Limb (tissue), 2 donors: Measurements from ENCODE around the gene GMPR.
A peak's percentile ranks its signal among the peaks of the same experiment; 100 is the strongest.
"Not testable (repeated sequence)": the region's sequence is repeated elsewhere in the genome, so short reads cannot be mapped to it uniquely, and the experiment has no call there.

Experiments
- DNase-seq, 2 donors: peaks; one replicate each; pipeline ENCODE4 v3.0.0-alpha.2; 2016; ENCODE audit errors: extremely low spot score in 2 of 2

The GMPR gene

DNA sequence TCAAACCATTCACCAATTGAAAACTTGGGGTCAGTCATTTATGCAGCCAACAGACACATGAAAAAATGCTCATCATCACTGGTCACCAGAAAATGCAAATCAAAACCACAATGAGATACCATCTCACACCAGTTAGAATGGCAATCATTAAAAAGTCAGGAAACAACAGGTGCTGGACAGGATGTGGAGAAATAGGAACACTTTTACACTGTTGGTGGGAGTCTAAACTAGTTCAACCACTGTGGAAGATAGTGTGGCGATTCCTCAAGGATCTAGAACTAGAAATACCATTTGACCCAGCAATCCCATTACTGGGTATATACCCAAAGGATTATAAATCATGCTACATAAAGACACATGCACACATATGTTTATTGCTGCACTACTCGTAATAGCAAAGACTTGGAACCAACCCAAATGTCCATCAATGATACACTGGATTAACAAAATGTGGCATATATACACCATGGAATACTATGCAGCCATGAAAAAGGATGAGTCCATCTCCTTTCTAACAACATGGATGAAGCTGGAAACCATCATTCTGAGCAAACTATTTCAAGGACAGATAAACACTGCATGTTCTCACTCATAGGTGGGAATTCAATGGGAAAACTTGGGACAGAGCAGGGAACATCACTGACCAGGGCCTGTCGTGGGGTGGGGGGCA, 13.2 kb upstream of the GMPR start:
- not testable (repeated sequence) for DNase-seq

DNA sequence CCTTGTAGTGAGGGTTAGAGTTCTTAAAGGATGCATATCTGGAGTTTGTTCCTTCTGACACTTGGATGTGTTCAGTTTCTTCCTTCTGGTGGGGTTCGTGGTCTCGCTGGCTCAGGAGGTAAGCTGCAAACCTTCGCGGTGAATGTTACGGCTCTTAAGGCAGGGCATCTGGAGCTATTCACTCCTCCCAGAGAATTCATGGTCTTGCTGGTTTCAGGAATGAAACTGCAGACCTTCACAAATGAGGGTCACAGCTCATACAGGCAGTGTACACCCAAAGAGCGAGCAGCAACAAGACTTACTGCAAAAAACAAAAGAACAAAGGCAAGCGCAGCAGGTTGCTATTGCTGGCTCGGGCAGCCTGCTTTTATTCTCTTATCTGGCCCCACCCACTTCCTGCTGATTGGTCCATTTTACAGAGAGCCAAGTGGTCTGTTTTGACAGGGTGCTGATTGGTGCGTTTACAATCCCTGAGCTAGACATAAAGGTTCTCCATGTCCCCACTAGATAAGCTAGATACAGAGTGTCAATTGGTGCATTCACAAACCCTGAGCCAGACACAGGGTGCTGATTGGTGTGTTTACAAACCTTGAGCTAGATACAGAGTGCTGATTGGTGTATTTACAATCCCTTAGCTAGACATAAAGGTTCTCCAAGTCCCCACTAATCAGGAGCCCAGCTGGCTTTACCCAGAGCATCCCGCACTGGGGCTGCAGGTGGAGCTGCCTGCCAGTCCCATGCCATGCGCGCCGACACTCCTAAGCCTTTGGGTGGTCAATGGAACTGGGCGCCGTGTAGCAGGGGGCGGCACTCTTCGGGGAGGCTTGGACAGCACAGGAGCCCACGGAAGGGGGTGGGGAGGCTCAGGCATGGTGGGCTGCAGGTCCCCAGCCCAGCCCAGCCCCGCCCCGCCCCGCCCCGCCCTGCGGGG, 12.0 kb upstream of the GMPR start:
- DNase-seq = not testable (repeated sequence)

DNA sequence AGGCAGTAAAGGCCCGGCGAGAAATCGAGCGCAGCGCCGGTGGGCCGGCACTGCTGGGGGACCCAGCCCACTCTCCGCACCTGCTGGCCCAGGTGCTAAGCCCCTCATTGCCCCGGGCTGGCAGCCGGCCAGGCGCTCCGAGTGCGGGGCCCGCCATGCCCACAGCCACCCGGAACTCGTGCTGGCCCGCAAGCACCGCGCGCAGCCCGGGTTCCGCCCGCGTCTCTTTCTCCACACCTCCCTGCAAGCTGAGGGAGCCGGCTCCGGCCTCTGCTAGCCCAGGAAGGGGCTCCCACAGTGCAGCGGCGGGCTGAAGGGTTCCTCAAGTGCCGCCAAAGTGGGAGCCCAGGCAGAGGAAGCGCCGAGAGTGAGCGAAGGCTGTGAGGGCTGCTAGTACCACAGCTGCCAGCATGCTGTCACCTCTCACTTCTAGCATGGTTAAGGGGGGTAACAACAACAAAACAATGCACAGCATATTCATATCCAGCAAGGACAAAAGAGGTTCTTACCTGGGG, 11.3 kb upstream of the GMPR start:
- no peak for DNase-seq

- DNase-seq = no peak
These were observed 10.8 kb upstream of the GMPR start for GRCh38 chr6:16227605-16228004.

DNA sequence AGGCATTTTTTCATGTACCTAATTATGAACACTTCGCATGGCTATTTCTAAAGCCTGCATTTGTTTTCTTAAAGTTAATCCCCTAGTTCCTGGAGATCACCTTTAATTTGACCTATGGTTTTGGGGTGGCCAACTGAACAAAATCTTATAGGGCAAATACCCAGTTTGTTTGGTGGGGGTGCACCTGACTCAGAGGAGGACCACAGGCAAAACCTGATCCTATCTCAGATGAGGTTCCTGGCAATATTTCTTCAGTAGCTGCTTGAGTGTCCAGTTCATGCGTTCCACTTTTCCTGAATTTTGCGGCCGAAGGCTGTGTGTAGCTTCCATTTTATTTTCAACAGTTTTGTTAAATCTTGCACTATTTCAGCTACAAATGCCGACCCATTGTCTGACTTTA, 10.3 kb upstream of the GMPR start:
- no peak for DNase-seq

DNA sequence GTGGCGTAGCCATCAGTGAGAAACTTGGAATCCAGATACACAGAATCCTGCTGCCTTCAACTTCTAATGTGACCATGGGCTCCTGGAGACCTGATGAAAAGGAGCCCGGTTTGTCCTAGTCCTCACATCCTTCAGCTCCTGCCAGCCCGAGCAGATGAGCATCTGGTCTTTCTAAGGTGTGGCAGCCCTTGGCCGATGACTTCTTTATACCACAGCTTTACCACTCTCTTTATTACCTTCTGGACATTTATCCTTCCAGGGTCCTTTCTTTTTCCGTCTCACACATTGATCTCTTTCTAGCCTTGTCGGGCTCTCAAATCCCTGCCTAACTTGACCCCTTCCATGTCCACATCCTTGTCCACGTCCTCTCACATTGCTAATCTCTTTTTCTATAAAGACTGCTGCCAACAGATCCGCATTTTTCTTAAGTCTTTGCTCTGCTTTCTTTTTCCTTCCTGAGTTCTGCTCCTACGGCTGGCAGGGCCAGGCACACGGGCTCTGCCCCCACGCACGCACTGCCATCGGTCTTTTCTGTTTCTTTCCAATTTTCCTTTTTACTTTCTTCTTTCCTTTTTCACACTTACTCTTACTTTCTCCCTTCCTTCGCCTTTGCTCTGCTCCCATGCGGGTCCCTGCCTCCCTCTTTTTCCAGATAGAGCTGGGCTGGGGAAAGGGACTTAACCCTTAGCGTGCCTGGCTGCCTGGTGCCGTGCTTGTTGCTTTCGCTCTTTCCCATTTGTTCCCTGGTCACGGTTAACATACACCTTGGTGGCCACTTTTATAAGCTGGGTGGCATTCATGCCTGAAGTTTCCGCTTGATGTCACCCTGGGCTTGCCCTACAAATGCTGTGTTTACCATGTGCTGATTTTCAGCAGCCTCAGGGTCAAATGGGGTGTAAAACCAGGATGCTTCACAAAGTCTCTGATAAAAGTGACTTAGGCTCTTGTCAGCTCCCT, 9.4 kb upstream of the GMPR start:
- no peak for DNase-seq

- DNase-seq = no peak
These were observed 8.7 kb upstream of the GMPR start for GRCh38 chr6:16229700-16230099.

GRCh38 chr6:16230953-16231352, 7.4 kb upstream of the GMPR start:
- DNase-seq = no peak

GRCh38 chr6:16232086-16232485, 6.3 kb upstream of the GMPR start:
- no peak for DNase-seq

GRCh38 chr6:16236009-16236501, 2.3 kb upstream of the GMPR start:
- DNase-seq = no peak

- DNase-seq = no peak
These were observed 1.7 kb upstream of the GMPR start for GRCh38 chr6:16236631-16237199.

GRCh38 chr6:16237242-16237641, 1.1 kb upstream of the GMPR start:
- no peak for DNase-seq

DNA sequence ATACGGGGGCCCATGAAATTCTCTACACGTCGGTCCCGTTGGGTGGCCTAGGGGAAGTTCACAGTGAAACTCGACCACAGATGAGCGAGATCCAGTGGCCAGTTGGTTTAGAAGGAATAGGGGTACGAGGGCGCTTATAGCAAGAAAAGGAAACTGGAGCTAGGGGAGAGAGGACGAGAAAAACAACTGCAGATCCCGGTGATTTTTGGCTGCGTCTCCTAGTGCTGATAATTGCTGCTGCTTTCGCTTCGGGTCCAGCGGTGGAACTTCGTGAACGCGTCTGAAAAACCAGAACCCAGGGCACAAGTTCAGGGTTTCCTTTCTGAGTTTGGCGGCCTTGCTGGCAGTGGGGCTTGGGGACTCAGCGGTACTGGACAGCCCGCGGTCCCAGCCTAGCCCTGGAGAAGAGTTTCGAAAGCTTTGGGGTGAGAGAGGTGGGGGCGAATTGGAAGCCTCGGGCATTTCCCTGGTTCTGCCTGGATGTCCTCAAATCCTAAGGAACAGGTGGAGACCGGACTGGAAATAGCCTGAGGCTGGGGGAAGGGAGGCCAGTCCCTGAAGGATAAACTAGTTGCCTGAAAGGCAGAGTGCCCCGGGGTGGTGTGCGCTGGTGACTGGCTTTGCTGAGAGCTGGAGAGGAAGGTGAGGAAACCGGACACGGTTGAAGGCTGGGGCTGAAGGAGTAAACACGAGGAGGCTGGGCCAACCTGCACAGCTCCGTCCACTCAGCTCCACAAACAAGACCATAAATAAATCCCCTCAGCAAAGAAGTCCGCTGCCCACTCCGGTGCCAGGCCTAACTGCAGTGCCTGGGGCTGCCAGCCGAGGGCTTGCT, 793 bp downstream of the GMPR start:
- peak in 1 of 2 donors; percentile 55 for DNase-seq

DNA sequence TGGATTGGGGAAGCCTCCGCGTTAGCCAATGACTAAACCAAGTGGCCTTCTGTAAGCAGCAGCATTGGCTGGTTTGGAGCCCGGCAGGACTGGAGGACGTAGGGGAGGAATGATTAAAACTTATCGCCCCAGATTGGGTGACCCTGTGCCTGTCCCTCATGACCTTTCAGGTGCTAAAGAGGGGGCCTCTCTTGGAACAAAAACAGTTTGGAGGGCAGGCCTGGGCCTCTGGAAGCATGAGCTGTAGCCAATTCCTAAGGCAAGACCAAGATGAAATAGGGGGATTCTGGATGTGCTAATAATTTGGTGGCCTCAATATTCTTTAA, 1.4 kb downstream of the GMPR start:
- DNase-seq = no peak

DNA sequence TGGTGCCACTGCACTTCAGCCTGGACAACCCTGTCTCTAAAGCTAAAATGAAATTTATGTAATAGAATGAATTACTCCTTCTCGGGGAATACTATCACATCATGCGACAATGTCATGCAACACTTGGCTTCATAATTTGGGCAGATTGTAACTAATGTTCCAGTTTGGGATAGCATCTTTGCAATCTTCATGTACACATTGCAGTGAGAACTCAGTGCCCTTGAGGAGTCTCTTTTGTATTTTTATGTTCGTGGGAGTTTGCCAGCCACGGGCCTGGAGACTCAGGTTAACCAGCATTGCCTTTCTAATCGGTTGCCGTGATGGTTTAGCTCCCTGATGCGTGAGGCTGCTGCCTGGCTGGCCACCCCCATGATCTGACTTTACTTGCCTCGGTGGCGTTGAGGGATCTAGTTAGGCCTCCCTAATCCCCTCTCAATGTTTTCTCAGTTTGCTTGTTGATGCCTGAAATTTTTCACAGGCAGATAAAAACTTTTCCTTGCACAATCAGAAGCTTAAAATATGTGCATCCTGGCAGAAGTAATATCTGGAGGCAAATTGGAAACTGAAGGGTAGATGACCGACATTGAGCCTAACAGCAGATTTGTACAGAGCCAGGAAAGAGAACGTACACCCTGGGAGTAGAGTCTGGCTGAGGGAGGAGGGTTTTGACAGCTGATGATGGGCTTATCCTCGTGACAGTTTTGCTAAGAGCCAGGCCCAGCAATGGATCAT, 2.4 kb downstream of the GMPR start:
- no peak for DNase-seq

DNA sequence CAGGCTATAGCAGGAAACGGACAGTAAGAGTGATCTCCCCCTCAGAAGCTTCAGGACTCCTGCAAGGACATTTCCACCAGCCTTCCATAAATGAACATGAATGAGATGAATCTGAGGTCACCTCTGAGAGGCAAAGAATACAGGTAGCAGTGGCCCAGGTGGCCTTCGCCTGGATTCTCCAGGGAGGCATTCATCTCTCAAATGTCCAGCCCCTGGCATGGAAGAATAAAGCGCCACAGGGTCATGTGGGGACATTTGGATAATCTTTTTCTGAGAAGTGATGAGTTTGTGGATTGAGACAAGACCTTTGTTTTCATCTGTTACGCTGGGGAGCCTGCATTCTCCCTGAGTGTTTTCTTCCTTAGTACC, 2.9 kb downstream of the GMPR start:
- DNase-seq = no peak

DNA sequence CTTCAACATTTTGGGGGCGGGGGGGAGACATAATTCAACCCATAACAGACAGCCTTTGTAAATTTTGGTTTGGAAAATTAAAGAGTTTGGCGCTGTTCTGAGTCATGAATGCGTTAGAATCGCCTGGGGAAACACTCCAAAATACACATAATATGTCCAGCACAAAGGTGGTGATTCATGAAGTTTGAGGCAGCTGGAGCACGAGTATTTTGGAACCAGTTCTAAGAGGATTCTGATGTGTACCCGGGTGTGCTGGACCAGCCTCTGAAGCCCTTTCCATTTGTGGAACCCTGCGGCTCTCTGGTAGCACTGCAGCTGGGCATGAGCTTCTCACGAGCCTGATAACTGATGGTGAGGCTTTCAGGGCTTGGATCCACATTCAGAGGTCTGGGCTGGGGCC, 4.7 kb downstream of the GMPR start:
- peak in 1 of 2 donors; percentile 24 for DNase-seq

DNA sequence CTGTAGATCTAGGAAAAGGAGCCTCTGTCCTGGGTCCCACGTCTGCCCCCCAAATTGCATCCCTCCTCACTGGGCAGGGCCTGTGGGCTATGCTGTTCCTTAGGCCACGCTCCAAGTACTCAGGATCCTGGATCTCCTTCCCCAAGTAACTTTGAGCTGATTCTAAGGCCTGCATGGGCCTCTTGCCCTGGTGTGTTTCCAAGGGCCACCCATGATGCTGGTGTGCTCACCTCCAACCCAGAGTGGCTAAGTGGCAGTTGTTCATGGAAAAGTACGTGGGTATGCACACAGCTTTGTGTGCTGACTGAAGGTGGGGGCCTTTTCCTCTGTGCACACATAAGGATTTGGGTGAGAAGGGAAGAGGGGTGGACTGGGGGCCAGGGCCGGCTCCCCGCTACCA, 5.3 kb downstream of the GMPR start:
- DNase-seq = no peak

- DNase-seq = peak in 1 of 2 donors; percentile 21
These were observed 6.1 kb downstream of the GMPR start for GRCh38 chr6:16244446-16244845.
